ENCODE results near the gene CDNF.

CDNF gene

GRCh38 chr10:14798636-14799035 is 39.2 kb downstream of the CDNF start:
- DNase-seq (ENCODE audit: low read depth): no peak

GRCh38 chr10:14787938-14788337 is 49.9 kb downstream of the CDNF start:
- DNase-seq (ENCODE audit: low read depth): peak; percentile 24

GRCh38 chr10:14784459-14785055 is 53.3 kb downstream of the CDNF start:
- no peak for DNase-seq (ENCODE audit: low read depth)

- peak; percentile 33 for DNase-seq (ENCODE audit: low read depth)
Measured at GRCh38 chr10:14782691-14783363, 55.0 kb downstream of the CDNF start.

- no peak for DNase-seq (ENCODE audit: low read depth)
Measured at GRCh38 chr10:14781763-14782162, 56.1 kb downstream of the CDNF start.

GRCh38 chr10:14779001-14779651 is 58.7 kb downstream of the CDNF start:
- peak; percentile 54 for DNase-seq (ENCODE audit: low read depth)

GRCh38 chr10:14776546-14776945 is 61.3 kb downstream of the CDNF start:
- no peak for DNase-seq (ENCODE audit: low read depth)

- no peak for DNase-seq (ENCODE audit: low read depth)
Measured at GRCh38 chr10:14775656-14776055, 62.2 kb downstream of the CDNF start.

- DNase-seq (ENCODE audit: low read depth): no peak
Measured at GRCh38 chr10:14774797-14775196, 63.0 kb downstream of the CDNF start, which contains the start of gene FAM107B. TSS of gene FAM107B (minus strand) at chr10:14774897. CDS start at chr10:14774663, 234 bp downstream.

- no peak for DNase-seq (ENCODE audit: low read depth)
Measured at GRCh38 chr10:14774214-14774580, 63.6 kb downstream of the CDNF start.

- no peak for DNase-seq (ENCODE audit: low read depth)
Measured at GRCh38 chr10:14773551-14774213, 64.2 kb downstream of the CDNF start.

- DNase-seq (ENCODE audit: low read depth): no peak
Measured at GRCh38 chr10:14772399-14772798, 65.4 kb downstream of the CDNF start.

GRCh38 chr10:14770927-14771326 is 66.9 kb downstream of the CDNF start:
- DNase-seq (ENCODE audit: low read depth): no peak

Data from iris pigment epithelial cell (primary cell).